Epidermal melanocyte (primary cell): ENCODE measurements around the gene FAM170B.

Experiments used
- DNase-seq: peaks from one replicate; pipeline ENCODE4 v3.0.0; 2011; ENCODE audit warnings: low spot score; ENCODE audit not compliant: insufficient read length

Gene FAM170B

GRCh38 chr10:49123981-49124950, 9.6 kb downstream of the FAM170B start:
- no peak for DNase-seq

- no peak for DNase-seq
Observed at GRCh38 chr10:49120911-49121310, 12.9 kb downstream of the FAM170B start.

- no peak for DNase-seq
Observed at GRCh38 chr10:49119746-49120145, 14.1 kb downstream of the FAM170B start.

GRCh38 chr10:49118430-49119074, 15.3 kb downstream of the FAM170B start:
- DNase-seq = no peak

- no peak for DNase-seq
Observed at GRCh38 chr10:49117376-49118070, 16.3 kb downstream of the FAM170B start.

GRCh38 chr10:49116509-49117375, 17.1 kb downstream of the FAM170B start:
- no peak for DNase-seq

GRCh38 chr10:49115796-49116508, 17.9 kb downstream of the FAM170B start:
- no peak for DNase-seq

- no peak for DNase-seq
Observed at GRCh38 chr10:49115015-49115795, 18.6 kb downstream of the FAM170B start, which contains the start of gene VSTM4. Gene VSTM4 (minus strand): TSS chr10:49115522. CDS start chr10:49115485, 37 bp downstream.

- no peak for DNase-seq
Observed at GRCh38 chr10:49114718-49115014, 19.2 kb downstream of the FAM170B start.

- DNase-seq = no peak
Observed at GRCh38 chr10:49113741-49114141, 20.1 kb downstream of the FAM170B start.

- no peak for DNase-seq
Observed at GRCh38 chr10:49112851-49113250, 21.0 kb downstream of the FAM170B start.

GRCh38 chr10:49112098-49112497, 21.7 kb downstream of the FAM170B start:
- DNase-seq = no peak

GRCh38 chr10:49111320-49111698, 22.5 kb downstream of the FAM170B start:
- no peak for DNase-seq

- DNase-seq = no peak
Observed at GRCh38 chr10:49110684-49111319, 23.0 kb downstream of the FAM170B start.

- peak; percentile 55 for DNase-seq
Observed at GRCh38 chr10:49109669-49110340, 24.0 kb downstream of the FAM170B start.

- DNase-seq = no peak
Observed at GRCh38 chr10:49108656-49109055, 25.2 kb downstream of the FAM170B start.

- no peak for DNase-seq
Observed at GRCh38 chr10:49107887-49108267, 25.9 kb downstream of the FAM170B start.

- DNase-seq = no peak
Observed at GRCh38 chr10:49107111-49107886, 26.5 kb downstream of the FAM170B start.
